Activated CD4-positive, alpha-beta T cell treated with anti-CD3 and anti-CD28 coated beads, Interleukin-2, amount 50 U/mL, for 1 hour (primary cell): ENCODE measurements around the gene FGGY.
"Not testable (repeated sequence)": the region's sequence is repeated elsewhere in the genome, so short reads cannot be mapped to it uniquely, and the experiment has no call there.

Source experiments
- DNase-seq: peaks from one replicate; pipeline ENCODE4 v3.0.0-alpha.2; 2020

The FGGY gene, protein sequence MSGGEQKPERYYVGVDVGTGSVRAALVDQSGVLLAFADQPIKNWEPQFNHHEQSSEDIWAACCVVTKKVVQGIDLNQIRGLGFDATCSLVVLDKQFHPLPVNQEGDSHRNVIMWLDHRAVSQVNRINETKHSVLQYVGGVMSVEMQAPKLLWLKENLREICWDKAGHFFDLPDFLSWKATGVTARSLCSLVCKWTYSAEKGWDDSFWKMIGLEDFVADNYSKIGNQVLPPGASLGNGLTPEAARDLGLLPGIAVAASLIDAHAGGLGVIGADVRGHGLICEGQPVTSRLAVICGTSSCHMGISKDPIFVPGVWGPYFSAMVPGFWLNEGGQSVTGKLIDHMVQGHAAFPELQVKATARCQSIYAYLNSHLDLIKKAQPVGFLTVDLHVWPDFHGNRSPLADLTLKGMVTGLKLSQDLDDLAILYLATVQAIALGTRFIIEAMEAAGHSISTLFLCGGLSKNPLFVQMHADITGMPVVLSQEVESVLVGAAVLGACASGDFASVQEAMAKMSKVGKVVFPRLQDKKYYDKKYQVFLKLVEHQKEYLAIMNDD

DNA sequence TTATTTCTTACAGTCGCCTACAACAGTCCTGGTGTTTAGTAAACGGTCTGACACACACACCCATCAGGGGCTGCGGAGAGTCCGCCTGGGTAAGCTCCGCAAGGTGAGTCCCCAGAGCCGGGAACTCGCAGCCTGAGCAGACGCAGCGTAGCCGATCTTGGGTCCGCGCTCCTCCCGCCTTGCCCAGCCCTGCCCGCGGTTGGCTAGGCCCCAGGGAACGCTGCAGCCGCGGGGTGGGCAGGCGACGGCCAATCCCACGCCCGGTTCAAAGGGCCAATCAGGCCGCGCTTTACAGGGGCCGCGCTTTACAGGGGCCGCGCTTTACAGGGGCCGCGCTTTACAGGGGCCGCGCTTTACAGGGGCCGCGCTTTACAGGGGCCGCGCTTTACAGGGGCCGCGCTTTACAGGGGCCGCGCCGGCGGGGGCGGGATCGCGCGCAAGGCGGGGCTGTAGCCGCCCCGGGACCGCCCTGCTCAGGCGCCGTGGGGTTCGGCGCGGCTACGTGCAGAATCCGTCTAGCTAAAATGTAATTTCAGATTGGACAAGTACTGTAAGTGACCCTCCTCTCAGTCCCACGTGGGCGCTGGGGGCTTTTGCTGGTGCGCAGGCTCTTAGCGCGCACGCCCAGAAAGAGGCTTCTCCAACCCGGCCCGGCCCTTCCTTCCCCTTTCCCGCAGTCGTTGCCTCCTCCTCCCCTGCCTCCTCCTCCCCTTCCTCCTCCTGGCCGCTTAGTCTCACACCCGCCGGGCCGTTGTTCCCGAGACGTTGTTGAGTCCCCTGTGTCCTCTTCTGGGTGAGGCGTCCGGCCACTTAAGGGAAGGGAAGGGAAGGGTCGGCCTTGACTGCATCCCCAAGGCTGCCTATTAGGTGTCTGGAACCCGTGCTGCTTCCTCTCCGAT, at the start of gene FGGY:
Gene FGGY (plus strand): TSS at position 737 of the 899 bp plus-strand sequence. CDS start 24,456 bp downstream, outside the sequence.
- peak; percentile 71 for DNase-seq

- DNase-seq: no peak
These were observed 48.1 kb upstream of the FGGY start for GRCh38 chr1:59248758-59249157.

DNA sequence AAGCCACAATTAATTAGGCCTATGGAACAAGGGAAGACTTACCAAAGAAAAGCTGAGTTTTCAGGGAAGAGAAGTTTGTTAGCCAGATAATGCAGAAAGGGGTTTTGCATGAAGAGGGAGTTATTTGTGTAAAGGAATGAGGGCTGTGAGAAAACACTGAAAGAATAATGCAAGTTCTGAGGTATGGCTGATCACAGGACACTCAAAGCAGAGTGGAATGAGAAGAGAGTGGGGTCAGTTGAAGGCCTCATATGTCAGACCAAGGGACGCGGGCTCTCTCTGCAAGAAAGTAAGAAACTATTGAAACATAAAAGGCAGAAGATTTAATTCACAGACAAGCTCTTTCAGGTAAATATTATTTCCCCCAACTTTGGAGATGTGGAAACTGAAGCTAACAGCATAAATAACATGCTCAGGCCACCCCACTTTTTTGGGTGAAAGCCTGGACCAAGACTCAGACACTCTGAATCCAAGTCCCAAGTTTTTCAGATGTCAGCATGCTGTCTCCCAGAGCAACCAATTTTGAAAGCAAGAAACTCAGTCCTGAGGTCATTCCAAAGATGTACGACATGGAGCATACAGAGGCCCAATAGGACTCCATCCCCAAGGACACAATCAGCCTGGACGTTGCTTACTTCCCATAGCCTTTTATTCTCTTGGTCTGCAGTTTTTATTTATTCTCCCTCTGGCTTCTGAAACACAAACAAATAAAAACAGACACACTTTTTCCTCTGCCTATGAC, 47.3 kb upstream of the FGGY start:
- no peak for DNase-seq

GRCh38 chr1:59251061-59251460, 45.8 kb upstream of the FGGY start:
- DNase-seq: not testable (repeated sequence)

DNA sequence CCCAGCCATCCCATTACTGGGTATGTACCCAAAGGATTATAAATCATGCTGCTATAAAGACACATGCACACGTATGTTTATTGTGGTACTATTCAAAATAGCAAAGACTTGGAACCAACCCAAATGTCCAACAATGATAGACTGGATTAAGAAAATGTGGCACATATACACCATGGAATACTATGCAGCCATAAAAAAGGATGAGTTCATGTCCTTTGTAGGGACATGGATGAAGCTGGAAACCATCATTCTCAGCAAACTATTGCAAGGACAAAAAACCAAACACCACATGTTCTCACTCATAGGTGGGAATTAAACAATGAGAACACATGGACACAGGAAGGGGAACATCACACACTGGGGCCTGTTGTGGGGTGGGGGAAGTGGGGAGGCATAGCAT, 40.5 kb upstream of the FGGY start:
- not testable (repeated sequence) for DNase-seq

GRCh38 chr1:59258412-59259032, 38.4 kb upstream of the FGGY start:
- DNase-seq: no peak

GRCh38 chr1:59261537-59261936, 35.4 kb upstream of the FGGY start:
- no peak for DNase-seq

DNA sequence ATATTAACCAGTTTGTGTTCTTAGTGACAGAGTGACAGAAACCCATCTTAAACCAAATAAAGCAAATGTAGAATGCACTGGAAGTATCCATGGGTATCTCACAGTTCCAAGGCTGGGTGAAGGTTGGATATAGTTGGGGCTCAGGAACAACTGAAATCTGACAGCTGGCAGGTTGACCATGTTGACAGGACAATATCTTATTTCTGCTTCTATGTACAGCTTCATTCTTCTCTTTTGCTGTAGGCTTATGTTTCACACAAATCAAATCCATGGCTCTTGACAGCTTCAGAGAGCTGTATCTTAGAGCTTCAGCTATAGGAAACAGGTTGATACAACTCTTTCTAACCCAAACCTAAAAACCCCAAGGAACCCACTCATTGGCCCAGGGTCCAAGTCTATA, 34.3 kb upstream of the FGGY start:
- no peak for DNase-seq

DNA sequence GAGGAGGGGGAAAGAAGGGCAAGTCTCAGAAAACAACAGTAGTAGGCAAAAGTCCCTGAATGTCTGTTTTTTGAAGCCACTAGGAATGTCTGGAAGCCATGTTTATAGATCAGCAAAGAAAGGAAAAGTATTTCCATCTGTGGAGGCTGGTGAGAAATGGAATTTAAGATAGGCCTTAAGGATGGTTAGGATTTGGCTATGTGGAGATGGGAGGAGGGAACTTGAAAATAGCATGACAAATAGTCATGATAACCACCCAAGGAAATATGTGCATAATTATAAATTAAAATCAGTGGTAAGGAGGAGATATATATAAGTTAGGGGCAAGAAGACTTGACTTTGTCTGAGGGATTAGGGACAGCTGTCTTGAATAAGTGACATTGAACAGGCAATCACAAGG, 33.8 kb upstream of the FGGY start:
- no peak for DNase-seq

DNA sequence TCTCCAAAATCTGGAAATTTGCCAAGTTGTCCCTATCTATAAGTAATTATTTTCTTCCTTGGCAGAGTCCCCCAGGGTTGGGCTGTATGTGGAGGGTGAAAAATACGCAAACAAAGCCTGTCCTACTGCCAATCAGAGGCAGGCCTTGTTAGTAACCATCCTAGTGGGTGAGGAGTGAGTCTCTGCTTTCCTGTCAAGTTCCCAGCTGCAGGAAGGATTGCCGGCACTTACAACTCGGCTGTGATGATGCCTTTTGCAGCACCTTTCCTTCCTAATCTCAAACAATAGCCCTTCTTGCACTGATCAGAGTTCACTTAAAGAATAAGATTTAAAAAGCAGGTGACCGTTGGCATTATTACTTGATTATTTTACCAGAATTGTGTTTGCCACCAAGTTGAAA, 31.3 kb upstream of the FGGY start:
- no peak for DNase-seq

GRCh38 chr1:59266180-59266926, 30.5 kb upstream of the FGGY start:
- no peak for DNase-seq

DNA sequence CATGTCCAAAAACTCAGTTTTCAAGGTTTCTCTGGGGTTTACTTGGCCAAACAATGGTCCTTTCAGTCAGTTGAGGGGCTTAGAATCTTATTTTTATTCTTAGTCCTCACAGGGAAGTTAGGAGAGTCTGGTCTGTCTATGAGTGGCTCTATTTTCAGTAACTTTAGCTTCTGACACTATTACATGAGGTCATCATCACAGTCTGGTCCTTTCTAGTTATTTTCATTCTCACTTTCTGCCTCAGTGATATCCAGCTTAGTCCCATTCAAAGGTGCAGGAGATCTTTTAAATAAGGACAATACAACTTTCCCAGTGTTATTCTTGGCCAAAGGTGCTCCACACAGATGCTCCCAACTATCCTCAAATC, 30.0 kb upstream of the FGGY start:
- no peak for DNase-seq

DNA sequence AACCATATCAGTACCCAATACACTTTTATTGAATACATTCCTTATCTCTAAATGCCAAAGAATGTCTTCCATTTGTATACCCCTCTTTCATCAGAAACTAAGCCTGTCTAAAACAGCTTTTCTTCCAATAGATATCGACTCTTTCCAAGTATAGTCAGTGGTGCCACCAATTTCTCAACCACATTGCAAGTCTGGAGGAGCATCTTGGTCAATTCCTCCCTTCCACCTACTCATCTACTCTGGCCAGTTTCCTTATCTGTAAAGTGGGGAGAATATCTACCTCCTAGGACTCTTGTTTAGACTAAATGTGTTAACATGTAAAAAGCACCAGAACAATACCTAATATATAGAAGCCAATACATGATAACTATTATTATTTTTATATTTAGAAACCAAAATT, 28.5 kb upstream of the FGGY start:
- DNase-seq: no peak

GRCh38 chr1:59271561-59272260, 25.2 kb upstream of the FGGY start:
- no peak for DNase-seq

GRCh38 chr1:59272507-59272906, 24.4 kb upstream of the FGGY start:
- no peak for DNase-seq

DNA sequence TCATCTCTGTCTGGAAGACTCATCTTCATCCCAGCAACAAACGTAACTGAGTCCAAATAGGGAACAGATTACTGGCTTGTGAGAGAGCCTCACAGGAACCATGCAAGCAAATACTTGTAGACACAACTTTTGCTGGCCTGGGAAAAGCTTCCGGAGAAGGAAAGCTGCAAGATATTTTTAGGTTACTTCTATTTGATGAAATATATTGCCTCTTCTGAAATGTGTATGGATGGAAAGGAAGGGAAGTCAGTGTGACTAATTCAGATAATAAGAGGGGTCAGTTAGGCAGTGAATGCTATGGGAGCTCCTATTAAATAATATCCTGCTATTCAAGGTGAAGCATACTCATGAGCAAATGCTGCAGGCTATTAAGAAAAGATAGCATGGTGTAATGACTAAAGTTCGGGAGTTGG, 20.4 kb upstream of the FGGY start:
- DNase-seq: no peak

DNA sequence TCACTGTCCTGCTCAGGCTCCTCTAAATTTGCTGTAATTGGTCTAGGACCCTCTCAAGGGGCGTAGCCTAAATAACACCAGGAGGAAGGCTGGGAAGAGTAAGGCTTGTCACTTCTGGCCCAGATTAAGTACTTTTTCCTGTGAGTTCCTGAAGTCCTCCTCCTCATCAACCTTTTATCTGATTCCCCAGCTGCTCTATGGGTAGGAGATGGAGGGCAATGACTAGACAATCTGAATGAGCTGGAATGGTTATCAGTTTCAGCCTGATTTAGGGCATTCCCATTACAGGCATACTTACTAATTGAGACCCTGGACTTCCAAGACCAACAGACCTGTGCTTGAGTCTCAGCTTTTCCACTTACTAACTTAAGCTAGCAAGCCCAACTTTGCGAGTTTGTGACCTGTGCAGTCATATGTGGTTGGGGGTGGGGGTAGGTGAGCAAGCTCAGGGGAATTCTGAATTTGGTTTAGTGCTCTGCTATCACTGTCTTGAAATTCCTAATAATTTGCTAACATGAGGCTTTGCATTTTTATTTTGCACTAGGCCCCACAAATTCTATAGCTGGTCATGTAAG, 18.0 kb upstream of the FGGY start:
- no peak for DNase-seq

- DNase-seq: no peak
These were observed 17.2 kb upstream of the FGGY start for GRCh38 chr1:59279645-59280044.

- no peak for DNase-seq
These were observed 13.9 kb upstream of the FGGY start for GRCh38 chr1:59282951-59283350.

DNA sequence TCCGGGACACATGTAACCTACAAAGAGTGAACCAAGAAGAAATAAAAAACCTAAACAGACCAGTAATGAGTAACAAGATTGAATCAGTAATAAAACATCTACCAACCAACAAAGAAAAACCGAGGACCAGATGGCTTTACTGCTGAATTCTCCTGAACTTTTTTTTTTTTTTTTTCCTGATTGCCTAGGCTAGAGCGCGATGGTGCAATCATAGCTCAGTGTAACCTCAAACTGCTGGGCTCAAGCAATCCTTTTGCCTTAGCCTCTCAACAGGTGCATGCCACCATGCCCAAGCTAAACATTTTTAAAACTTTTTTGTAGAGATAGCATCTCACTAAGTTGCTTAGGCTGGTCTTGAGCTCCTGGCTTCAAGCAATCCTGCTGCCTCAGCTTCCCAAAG, 11.2 kb upstream of the FGGY start:
- no peak for DNase-seq

GRCh38 chr1:59288046-59288445, 8.8 kb upstream of the FGGY start:
- no peak for DNase-seq
